Osteocyte (in vitro differentiated cells): ENCODE measurements around the gene TCN2. TPM values are rescaled to one million over a fixed set of nuclear protein-coding genes. Genes with fewer than 3 reads are reported as not detected.

Source experiments
- DNase-seq: peaks from one replicate; pipeline ENCODE4 v3.0.0; 2021; ENCODE audit warnings: mixed read lengths; ENCODE audit not compliant: unreplicated experiment; ENCODE audit errors: extremely low spot score
- H3K27ac Mint-ChIP-seq: one replicate; pipeline ENCODE4 v1.8.0; 2021; ENCODE audit warnings: mild to moderate bottlenecking, mixed read lengths; ENCODE audit not compliant: unreplicated experiment
- H3K27me3 Mint-ChIP-seq: one replicate; pipeline ENCODE4 v1.8.0; 2021; ENCODE audit warnings: mixed read lengths; ENCODE audit not compliant: unreplicated experiment
- H3K36me3 Mint-ChIP-seq: one replicate; pipeline ENCODE4 v1.8.0; 2021; ENCODE audit warnings: mixed read lengths; ENCODE audit not compliant: unreplicated experiment
- H3K4me1 Mint-ChIP-seq: one replicate; pipeline ENCODE4 v1.8.0; 2021; ENCODE audit warnings: mixed read lengths; ENCODE audit not compliant: unreplicated experiment
- H3K4me3 Mint-ChIP-seq: one replicate; pipeline ENCODE4 v1.8.0; 2021; ENCODE audit warnings: mild to moderate bottlenecking, moderate library complexity, mixed read lengths; ENCODE audit not compliant: unreplicated experiment
- H3K9me3 Mint-ChIP-seq: one replicate; pipeline ENCODE4 v1.8.0; 2021; ENCODE audit warnings: mixed read lengths; ENCODE audit not compliant: unreplicated experiment
- CTCF ChIP-seq: fragments of 200-600 bp; sonication (generic); IDR thresholded peaks from 2 replicates; pipeline ENCODE4 v1.5.0; 2021; ENCODE audit warnings: antibody characterized with exemption, mild to moderate bottlenecking, moderate library complexity
- total RNA-seq: library from RNA; stranded (reverse); gene quantifications from 2 replicates; pipeline ENCODE4 v1.2.1, GENCODE V29; 2021

Gene TCN2
- total RNA-seq, 1 donor from 2014 or later, result 57.7 TPM

- no peak overlapping the region for H3K27ac Mint-ChIP-seq
- DNase-seq, result no peak
- H3K4me1 Mint-ChIP-seq, result peaks cover 9% of the 10 kb centered on the region
- no peaks in the 10 kb centered on the region for H3K9me3 Mint-ChIP-seq
- H3K36me3 Mint-ChIP-seq, result peaks cover 30% of the 10 kb centered on the region
- TF ChIP-seq CTCF, result no peak
- H3K4me3 Mint-ChIP-seq, result no peak overlapping the region
- no peaks in the 10 kb centered on the region for H3K27me3 Mint-ChIP-seq
These were observed 55.1 kb downstream of the TCN2 start for GRCh38 chr22:30662040-30662439.

- Mint-ChIP-seq H3K4me3 (no peak overlapping the region), H3K36me3 (peaks cover 28% of the 10 kb centered on the region), H3K27ac (no peak overlapping the region), H3K4me1 (peaks cover 14% of the 10 kb centered on the region), H3K27me3 (no peaks in the 10 kb centered on the region), H3K9me3 (no peaks in the 10 kb centered on the region)
- no peak for TF ChIP-seq CTCF
- DNase-seq, result no peak
These were observed 57.8 kb downstream of the TCN2 start for GRCh38 chr22:30664798-30665197.

GRCh38 chr22:30665266-30665665 lies 58.3 kb downstream of the TCN2 start:
- no peak for DNase-seq
- TF ChIP-seq CTCF, result no peak
- Mint-ChIP-seq H3K4me3 (no peak overlapping the region), H3K9me3 (no peaks in the 10 kb centered on the region), H3K27ac (no peak overlapping the region), H3K4me1 (peaks cover 14% of the 10 kb centered on the region), H3K36me3 (peaks cover 25% of the 10 kb centered on the region), H3K27me3 (no peaks in the 10 kb centered on the region)

DNA sequence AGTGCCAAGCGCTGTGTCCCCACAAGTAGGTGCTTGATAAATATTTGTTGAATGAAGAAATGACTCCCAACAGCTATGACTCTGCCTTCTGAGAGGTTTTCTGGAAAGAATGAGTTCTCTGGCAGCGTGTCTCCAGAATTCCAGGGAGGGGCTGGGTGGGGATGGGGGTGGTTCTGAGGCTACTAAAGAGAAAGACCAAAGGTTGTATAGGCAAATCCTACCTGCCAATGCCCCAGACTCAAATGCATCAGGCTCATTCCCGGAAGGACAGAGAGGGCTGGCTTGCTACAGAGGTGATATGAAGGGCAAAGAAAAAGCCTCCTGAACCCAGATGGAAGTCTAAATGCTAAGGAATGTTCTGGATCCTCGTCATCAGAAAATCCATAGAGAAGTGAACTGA lies 58.8 kb downstream of the TCN2 start:
- Mint-ChIP-seq H3K36me3 (peaks cover 22% of the 10 kb centered on the region), H3K27me3 (no peaks in the 10 kb centered on the region), H3K27ac (no peak overlapping the region), H3K4me1 (peaks cover 14% of the 10 kb centered on the region), H3K4me3 (no peak overlapping the region), H3K9me3 (no peaks in the 10 kb centered on the region)
- DNase-seq, result no peak
- TF ChIP-seq CTCF, result no peak

DNA sequence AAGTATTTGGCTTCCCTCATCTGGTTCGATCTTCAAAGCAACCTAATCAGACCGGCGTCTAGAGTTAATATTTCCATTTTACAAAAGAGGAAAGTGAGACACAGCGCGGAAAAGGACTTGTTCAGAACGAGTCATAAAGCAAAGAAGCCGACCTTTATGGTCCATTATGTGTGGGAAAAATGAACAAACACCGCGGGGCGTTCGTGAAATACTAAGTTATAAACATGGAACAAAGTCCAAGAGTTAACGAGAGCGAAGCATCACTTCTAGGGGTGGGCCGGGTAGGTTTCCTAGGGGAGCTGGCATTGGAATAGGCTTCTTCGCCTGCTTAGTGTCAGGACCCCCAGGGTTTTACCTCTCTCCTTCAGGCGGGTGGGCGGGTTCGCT lies 60.1 kb downstream of the TCN2 start:
- H3K4me3 Mint-ChIP-seq, result peak overlapping the region; percentile 98
- H3K27me3 Mint-ChIP-seq, result no peaks in the 10 kb centered on the region
- no peak for DNase-seq
- H3K9me3 Mint-ChIP-seq, result no peaks in the 10 kb centered on the region
- peak overlapping the region; percentile 89 for H3K27ac Mint-ChIP-seq
- peaks cover 20% of the 10 kb centered on the region for H3K36me3 Mint-ChIP-seq
- TF ChIP-seq CTCF, result no peak
- peaks cover 14% of the 10 kb centered on the region for H3K4me1 Mint-ChIP-seq
